Stomach (tissue), 4 donors: ENCODE data around the gene PARD6G.

Source experiments
- CTCF ChIP-seq, 7 experiments: fragments of 450-650 bp in 4 of 7; fragments of 200-600 bp in 3 of 7; sonication (generic) in 3 of 7; IDR thresholded peaks; one replicate each; pipeline ENCODE4 v1.5.1; 2016 to 2019; ENCODE audit warnings: antibody characterized with exemption in 7 of 7, control low read depth in 2 of 7, mild to moderate bottlenecking in 1 of 7
- POLR2A ChIP-seq, 4 donors: fragments of 450-650 bp; IDR thresholded peaks; one replicate each; pipeline ENCODE4 v1.6.1; 2016; ENCODE audit warnings: antibody characterized with exemption in 4 of 4, control low read depth in 2 of 4, mild to moderate bottlenecking in 1 of 4, moderate library complexity in 1 of 4
- POLR2AphosphoS5 ChIP-seq, 3 donors: sonication (generic); formaldehyde crosslinking; IDR thresholded peaks; one replicate each; pipeline ENCODE4 v1.6.1; 2016; ENCODE audit warnings: antibody characterized with exemption in 3 of 3

- TF ChIP-seq CTCF (IDR thresholded peaks at IDR 0.05) (no peak), POLR2AphosphoS5 (IDR thresholded peaks at IDR 0.05) (no peak), POLR2A (IDR thresholded peaks at IDR 0.05) (no peak)
Observed at GRCh38 chr18:80183273-80184050, 63.9 kb downstream of the PARD6G start.
